ENCODE results near the gene UBE2L3.
"Not testable (repeated sequence)": the region's sequence is repeated elsewhere in the genome, so short reads cannot be mapped to it uniquely, and the experiment has no call there.

Gene UBE2L3

DNA sequence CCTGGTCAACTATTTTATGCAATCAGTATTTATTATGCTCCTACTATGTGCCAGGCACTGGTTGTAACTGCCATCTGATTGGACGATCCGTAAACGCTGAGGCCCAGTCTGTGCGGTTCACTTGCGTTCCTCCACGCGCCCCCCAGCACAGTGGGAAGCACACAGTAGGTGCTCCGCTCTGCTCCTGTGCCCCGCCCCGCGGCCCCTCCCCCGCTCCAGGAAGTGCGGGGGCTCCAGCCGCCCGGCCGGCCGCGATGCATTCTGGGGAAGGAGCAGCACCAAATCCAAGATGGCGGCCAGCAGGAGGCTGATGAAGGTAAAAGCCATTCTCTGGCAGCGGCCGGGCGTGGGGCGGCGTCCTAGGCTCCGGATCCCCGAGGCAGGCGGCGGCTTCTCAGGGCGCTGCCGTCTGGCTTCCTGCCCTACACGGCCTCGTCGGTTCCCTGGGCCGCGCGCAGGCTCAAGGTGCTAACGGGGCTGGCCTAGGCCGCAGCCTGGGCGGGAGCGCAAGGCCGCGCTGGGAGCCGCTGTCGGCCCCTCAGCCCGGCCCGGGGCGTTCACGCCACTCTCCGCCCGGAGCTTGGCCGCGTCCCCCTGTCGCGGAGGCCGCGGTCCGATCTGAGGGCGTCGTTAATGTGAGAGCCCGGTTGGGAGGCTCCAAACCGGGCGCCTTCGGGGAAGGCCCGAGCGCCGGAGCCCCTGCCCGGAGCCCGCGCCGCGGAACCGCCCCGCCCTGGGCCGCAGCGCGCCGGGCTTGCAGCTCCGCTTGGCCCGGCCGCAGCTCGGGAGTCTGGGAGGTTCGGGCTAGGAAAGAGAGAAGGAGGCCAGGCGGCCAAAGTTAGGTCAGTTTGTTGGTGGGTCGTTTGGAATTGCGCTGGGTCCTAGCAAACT, at the start of gene UBE2L3:
Gene UBE2L3 (plus strand): TSS at position 259 of the 891 bp plus-strand sequence. CDS start 31 bp downstream, at position 290.
- DNase-seq, result peak; percentile 87

DNA sequence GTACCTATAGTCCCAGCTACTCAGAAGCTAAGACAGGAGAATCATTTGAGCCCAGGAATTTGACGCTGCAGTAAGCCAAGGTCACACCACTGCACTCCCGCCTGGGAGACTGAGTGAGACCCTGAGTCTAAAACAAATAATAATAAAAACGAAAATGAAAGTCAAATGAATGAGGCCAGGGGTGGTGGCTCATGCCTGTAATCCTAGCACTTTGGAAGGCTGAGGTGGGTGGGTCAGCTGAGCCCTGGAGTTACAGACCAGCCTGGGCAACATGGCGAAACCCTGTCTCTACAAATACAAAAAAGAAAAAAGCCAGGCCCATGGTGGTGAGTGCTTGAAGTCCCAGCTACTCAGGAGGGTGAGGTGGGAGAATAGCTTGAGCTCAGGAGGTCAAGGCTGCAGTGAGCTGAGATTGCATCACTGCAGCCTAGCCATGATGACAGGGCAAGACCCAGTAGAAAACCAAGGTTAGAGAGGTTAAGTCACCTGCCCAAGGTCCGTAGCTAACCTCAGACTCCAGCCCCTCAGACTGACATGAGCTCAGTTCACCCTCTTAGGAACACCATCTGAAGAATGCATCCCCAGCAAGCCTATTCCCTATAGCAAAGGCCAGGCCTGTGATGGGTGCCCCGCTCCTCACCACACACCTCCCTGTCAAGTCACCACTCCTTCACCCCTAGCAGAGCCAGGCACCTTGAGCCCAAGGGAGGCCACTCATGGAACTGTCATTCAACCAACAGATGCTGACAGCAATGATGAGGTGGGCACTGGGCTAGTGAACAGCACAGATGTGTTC, 40.6 kb upstream of the UBE2L3 start:
- not testable (repeated sequence) for DNase-seq

DNA sequence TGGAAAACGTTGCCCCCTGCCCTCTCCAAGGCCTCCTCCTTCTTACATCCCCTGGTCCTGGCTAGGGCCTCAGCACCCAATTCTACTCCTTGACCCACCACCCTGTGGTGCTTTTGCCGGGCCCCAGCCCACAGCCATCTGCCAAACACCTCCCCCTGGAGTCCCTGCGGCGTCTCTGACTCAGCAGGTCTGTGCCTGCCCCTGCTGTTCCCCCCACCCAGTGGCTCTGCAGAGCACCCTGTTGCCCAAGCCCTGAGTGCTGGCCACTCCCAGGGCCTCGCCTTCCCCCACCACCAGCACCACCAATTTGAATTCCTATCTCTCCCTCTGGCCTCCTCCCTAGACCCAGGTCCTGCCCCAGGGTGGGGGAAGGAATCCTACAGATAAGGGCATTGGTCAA, 36.0 kb upstream of the UBE2L3 start:
- DNase-seq, result not testable (repeated sequence)

DNA sequence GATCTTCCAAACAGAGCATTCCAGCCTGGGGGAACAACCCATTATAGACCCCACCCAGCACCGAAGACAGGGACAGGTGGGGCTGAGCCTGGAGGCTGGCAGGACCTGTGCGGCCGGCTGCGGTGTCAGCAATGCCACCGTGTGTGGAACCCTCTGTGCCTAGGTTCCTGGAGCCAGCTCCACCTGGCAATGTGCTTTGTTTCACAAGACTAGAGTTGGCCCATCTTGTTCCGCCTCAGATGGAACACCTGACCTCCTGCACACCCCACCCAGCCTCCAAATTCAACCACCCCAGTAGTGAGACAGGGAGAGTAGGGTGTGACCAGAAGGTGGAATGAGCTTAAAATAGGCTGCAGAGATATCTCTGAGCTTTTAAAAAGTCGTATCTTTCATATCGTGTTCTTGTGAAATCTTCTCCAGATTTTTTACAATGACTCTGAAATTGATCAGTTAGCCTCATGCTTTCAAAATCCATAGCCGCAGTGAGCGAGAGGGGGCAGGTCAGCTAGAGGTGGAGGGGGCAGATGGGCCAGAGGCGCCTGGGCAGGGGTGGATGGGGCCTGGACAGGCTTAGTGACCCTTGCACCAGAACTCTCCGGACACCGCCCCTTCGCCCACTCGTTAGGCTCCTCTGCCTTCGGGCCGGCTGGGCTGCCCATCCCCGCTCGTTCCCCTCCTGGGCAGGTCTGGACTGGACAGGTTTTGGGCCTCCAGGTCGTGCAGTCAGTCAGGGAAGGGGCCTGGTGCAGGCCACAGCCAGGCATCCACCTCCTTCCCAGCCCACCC, 34.5 kb upstream of the UBE2L3 start:
- not testable (repeated sequence) for DNase-seq

DNA sequence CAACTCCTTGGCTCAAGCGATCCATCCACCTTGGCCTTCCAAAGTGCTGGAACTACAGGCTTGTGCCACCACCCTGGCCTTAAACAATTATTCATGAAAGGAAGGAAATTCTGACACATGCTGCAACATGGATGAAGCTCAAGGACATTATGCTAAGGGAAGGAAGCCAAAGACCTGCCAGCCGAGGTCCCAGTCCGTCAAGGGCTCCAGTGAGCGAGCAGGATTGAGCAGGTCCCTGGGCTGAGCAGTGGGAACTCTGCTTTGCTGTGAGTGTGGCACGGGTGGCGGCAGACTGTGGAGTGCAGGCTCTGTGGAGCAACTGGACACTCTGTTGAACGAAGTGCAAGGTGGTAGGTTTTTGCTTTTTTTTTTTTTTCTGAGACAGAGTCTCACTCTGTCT, 27.7 kb upstream of the UBE2L3 start:
- DNase-seq, result not testable (repeated sequence)

DNA sequence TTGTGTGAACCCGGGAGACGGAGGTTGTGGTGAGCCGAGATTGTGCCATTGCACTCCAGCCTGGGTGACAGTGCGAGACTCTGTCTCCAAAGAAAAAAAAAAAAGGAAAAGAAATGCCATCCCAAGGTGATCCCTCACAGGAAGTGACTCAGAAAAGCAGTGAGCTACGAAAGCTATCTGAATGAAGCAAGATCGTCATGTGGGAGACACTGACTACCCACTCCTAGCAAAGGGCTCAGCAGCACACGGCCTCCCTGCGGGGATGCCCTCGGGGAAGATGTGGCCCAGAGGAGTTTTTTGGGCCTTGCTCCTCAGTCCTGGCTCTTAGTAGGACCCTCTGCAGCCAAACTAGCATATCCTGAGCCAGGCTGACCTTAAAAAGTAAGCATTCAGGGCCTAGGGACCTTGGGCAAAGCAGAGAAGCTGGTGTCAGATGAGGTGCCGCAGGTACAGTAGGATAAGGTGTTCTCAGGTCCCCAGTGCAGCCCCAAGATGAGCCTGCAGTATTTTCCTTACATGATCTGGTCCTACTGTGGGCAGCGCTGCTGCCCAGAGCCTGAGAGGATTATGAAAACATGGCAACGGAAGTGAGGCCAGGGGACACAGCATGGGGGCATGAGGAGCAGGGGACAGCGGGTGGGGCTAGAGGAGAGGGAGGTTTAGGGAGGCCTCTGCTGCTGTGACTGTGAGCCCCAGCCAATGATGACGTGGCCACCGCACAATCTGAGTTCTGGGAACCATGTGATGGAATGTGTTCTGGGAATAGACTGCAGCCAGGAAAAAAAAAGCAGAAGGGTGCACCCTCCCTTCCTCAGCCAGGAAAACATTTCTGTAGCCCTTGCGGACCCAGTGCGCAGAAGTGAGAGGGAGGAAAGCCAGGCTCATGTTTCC, 22.8 kb upstream of the UBE2L3 start:
- not testable (repeated sequence) for DNase-seq

DNA sequence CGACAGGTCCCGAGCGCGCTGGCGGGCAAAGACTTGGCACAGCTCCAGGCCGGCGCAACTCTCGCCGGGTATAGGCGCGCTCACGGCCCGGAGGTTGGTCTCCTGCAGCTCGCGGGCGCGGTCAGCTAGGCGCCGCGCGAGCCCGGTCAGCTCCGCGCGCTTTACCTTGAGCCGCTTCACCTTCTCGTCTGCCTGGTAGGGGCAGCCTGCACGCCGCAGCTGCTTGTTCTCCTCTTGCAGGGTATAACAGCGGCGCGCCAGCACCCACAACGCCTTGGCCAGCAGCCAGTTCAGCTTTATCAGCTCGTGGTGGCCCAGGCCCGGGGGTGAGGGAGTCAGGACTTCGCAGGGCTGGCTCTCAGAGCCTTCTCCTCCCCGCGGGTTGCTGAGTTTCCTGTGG, 18.0 kb upstream of the UBE2L3 start:
- not testable (repeated sequence) for DNase-seq

DNA sequence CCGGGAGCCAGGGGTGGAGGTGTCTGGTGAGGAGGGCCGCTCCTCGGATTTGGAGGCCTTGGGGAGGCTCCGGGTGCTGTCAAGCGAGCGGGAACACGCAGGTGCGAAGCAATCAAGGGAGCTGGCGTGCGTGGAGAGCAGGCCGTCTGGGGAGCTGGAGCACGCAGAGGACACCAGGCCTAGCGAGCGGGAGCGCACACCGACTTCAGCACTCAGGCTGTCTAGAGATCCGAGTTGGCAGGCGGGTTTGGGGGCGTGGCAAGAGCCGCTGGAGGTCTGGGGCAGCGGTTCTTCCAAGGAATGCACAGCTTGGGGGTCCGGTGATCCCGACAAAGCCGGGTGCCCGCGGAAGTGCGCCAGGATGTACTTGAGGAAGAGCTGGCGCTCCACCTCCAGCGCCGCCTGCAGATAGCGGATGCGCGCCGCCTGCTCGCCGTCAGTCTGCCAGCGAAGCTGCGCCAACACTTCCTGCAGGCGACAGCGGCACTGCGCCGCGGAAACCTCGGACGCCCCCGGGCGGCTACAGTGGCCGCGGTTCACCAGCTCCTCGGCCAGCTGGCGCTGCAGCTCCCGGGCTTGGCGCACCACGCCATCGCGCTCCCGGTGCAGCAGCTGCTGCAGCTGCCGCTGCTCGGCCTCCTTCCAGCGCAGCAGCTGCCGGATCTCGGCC, 17.4 kb upstream of the UBE2L3 start:
- not testable (repeated sequence) for DNase-seq

DNA sequence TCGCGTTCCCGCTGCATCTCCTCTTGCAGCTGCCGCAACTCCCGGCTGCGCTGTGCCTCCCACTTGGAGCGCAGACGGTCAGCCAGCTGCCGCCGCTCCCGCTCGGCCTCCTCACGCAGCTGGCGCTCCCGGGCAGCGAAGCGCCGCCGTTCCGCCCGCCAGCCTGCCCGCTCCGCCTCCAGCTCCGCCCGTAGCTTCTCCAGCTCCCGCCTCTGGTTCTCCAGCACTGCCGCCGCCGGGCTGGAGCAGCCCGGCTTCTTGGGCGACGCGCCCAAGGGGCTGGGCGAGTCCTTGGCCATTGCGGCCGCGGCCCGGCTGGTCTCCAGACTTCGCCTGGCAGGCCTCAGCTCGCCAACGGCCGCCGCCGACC, 16.9 kb upstream of the UBE2L3 start:
- not testable (repeated sequence) for DNase-seq

DNA sequence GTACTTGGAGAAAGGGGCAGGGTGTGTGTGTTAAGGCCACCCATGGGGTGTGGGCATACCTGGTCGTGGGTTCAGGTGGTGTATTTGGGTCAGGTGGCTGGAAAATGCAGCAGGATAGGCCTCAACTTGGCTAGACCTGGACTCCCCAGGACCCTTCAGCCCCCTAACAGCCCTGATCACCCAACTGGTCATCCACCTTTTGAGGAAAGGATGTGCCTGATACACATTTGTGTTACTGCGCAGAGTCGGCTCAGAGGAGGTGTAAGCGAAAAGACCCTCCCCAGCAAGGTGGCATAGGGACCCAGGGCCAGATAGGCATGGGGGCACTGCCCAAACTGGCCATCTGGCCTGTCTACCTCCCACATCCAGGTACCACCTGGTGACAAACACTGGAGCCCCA, 16.2 kb upstream of the UBE2L3 start, which contains the start of gene RIMBP3C:
Gene RIMBP3C (minus strand): TSS at position 101 of the 400 bp plus-strand sequence. CDS start 485 bp downstream, outside the sequence.
- DNase-seq, result not testable (repeated sequence)

DNA sequence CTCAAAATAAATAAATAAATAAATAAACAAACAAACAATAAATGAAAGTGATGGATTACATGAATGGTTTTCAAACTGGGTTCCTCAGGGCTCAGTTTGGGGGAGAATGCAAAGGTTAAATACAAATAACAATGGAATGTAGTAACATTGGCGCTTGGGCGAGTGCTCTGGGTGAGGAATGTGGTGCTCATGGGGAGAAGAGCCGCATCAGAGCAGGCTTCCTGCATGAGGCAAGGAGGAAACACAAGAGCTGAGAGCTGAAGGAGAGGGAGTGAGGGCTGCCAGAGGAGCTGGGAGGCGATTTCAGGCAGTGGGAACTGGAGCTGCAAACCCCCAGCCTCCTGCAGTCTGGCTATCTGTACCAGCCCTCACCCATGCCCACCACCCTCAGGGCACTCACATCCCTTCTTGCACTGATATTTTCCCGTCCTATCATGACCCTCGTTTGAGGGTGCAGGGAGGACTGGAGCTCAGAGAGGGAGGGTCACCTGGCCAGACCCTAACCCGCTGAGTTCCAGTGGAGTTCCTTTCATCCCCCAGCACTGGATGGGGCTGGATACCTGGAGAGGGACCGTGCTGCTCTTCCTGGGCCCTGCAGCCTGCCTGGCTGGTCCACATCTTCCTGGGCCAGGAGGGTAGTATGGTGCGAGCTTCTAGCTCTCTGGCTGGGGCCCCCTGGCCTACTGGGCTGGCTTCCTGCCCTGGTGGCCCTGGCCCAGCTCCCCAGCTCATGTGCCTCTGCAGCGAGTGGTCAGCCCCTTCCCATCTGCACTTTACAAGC, 8.0 kb upstream of the UBE2L3 start:
- DNase-seq, result not testable (repeated sequence)

DNA sequence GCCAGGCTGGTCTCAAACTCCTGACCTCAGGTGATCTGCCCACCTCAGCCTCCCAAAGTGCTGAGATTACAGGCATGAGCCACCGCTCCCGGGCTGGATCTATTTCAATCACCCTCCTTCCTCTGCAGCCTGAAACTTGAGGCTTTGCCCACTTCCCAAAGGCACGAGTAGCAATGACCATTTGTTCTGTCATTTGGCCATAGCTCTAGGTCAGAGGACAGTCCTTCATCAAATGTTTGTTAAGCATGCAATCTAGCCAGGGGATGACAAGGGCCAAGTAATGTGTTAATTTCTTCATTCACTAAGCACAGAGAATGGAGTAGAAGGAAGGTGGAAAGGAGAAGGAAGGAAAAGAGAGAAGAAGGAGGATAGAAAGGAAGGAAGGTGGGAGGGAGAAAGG, 6.9 kb upstream of the UBE2L3 start:
- DNase-seq, result not testable (repeated sequence)

DNA sequence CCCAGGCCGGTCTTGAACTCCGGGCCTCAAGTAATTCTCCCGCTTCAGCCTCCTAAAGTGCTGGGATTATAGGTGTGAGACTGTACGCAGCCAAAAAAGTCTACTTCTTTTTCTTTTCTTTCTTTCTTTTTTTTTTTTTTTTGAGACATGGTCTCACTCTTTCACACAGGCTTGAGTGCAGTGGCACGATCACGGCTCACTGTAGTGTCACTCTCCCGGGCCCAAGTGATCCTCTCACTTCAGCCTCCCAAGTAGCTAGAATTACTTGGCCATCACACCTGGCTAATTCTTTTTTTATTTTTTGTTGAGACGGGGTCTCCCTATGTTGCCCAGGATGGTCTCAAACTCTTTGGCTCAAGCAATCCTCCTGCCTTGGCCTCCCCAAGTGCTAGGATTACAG, 3.6 kb upstream of the UBE2L3 start:
- DNase-seq, result no peak

DNA sequence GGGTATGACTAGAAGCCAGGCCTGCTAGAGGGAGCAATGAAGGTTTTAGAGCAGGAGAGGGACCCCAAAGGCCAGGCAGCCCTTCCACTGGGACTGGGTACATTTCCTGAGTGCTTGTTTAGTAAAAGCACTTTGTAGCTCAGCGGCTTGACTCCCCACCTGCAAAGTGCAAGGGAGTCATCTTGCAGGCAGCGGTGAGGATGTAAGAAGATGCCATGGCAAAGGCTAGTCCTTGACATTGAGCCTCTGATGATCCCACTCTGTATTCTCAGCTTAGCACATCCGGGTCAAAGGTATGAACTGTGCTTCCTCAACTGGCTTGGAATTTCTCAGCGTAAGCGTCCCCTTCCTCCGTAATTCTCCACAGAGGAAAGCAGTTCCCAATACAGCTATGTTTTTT, 3.1 kb upstream of the UBE2L3 start:
- no peak for DNase-seq

DNA sequence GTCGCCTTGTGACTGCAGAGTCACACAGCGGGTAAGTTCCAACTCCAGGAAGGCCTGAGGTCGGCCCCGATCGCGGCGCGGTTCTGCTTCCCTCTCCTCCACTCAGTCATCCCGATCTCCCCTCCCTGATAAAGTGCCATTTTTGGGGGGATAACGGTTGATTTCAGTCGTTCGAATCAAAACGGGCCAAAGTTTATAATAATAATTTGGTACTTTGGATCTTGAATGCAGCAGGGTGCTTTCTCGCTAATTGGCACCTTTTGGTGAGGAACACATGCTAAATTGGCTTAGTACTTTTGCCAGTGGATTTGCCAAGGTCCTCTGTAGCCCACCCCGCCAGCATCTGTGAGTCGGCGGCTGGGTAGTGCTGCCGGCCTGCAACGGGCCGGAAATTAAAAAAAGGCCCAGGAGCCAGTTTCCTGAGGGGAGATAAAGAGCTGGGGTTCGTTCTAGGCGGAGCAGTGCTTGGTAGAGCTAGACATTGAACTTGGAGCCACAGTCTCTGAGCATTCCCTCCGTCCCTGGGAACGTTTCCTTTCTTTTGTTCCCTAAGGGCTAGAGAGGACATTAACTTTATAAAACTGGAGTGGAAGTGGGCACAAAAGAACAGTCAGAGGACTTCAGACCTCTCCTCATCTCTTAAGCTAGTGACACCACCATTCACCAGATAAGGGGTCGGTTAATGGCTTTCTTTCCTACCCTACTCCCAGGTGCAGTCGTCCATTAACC, 997 bp downstream of the UBE2L3 start:
- DNase-seq, result peak; percentile 30

DNA sequence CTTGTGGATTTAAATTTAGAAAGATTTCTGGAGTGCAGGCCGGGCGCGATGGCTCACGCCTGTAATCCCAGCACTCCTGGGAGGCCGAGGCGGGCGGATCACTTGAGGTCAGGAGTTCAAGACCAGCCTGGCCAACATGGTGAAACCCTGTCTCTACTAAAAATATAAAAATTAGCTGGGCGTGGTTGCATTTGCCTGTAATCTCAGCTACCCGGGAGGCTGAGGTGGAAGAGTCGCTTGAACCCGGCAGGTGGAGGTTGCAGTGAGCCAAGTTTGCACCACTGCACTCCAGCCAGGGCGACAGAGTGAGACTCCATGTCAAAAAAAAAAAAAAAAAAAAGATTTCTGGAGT, 1.5 kb downstream of the UBE2L3 start:
- DNase-seq, result not testable (repeated sequence)

DNA sequence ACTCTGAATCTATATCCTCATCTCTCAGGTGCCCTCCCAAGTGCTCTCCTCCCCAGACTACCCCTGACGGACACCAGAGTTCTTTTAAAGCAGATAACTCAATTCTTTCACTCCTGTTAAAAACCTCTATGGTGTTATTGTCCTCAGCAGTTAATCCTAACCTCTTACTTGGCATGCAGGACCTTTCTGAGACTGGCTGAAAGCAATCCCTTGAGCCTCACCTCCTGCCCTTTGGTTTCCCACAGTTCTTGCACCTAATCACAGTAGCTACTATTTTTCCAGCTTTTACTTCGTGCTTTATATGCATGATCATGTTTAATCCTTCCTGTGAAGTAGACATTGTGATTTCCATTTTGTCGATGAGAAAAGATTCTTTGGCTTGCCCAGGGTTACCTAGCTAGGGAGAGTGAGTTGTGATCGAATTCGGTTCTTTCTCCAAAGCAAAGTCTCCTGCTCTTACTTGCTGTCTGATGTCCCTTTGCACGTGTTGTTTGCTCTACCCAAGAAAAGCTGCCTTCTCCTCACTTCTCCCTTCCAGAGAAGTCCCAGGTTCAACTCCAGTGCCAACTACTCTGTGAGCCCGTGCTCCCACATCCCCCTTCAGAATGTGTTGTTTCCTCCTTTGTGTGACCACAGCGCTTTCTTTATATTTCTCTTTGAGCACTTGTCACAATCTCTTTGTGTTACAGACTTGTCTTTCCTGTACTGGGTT, 2.1 kb downstream of the UBE2L3 start:
- DNase-seq, result peak; percentile 6

DNA sequence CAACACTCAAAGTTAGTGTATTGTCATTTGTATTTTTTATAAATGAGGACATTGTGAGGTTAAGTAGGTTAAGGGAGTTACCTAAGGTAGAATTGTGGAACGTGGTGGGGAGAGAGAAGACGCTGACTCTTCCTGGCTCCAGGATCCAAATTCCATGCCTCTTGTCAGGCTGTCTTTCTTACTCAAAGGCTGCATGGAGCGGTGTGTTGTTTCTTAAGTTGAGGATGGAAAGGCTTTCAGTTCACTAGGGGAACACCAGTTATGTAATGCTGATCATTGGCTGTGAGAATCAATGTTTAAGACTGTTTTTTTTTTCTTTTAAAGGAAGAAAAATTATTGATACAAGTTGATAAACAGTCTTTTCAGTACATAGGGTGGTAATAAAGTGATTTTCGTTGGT, 2.9 kb downstream of the UBE2L3 start:
- no peak for DNase-seq

DNA sequence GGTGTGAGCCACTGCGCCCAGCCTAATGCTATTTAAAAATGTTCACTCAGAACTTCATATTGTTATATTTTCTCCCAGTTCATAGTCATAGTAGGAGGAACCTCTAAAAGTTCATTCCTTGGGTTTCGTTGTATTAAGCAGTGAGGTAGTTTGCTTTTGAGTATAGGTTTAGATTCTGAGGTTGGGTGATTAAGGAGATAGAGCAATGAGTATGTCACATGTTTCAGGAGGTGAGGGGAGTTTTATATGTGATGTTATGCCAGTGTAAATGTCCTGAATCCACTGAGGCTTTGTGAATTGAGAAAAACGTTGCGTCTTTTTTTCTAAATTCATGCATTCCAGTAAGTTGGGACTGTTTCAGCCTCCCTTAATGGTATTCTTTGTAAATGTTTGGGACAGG, 4.2 kb downstream of the UBE2L3 start:
- DNase-seq, result no peak
